ENCODE data around the gene TMEM150B. TPM values are rescaled to one million over a fixed set of nuclear protein-coding genes. Genes with fewer than 3 reads are reported as not detected.

TMEM150B gene
- total and polyA plus RNA-seq, 8 donors = 0.18 to 15.8 (median 1.1) TPM; not detected in 2

GRCh38 chr19:55316646-55317045, 8.5 kb downstream of the TMEM150B start:
- H3K4me1 ChIP-seq = no peaks in the 10 kb centered on the region
- no peak for DNase-seq
- H3K36me3 ChIP-seq = no peaks in the 10 kb centered on the region
- no peak overlapping the region for H3K27ac ChIP-seq
- 78 to 90% (median 89%) methylated on average over 8 of the region's 8 CpGs for WGBS, 5 donors
- H3K9me3 ChIP-seq = no peaks in the 10 kb centered on the region
- peaks cover 0 to 20% (median 3%) of the 10 kb centered on the region in 3 donors for H3K27me3 ChIP-seq
- intact Hi-C loops (cut with DNase I; ENCODE audit: low total_unique reads) = no loop called here
- TF ChIP-seq CTCF (IDR thresholded peaks at IDR 0.05) (no peak), POLR2AphosphoS5 (IDR thresholded peaks at IDR 0.05) (no peak), POLR2A (IDR thresholded peaks at IDR 0.05) (no peak), EP300 (IDR thresholded peaks at IDR 0.05) (no peak)
- H3K4me3 ChIP-seq = no peak overlapping the region

- no peak overlapping the region for H3K27ac ChIP-seq
- no peaks in the 10 kb centered on the region for H3K9me3 ChIP-seq
- peaks cover 0 to 17% (median 3%) of the 10 kb centered on the region in 3 donors for H3K27me3 ChIP-seq
- H3K4me3 ChIP-seq = no peak overlapping the region
- H3K36me3 ChIP-seq = no peaks in the 10 kb centered on the region
- H3K4me1 ChIP-seq = no peaks in the 10 kb centered on the region
- TF ChIP-seq CTCF (IDR thresholded peaks at IDR 0.05) = no peak
- no peak for TF ChIP-seq POLR2AphosphoS5 (IDR thresholded peaks at IDR 0.05)
- no peak for TF ChIP-seq POLR2A (IDR thresholded peaks at IDR 0.05)
- WGBS, 5 donors = 85 to 88% (median 86%) methylated on average over 13 of the region's 13 CpGs
- DNase-seq = no peak
- intact Hi-C loops (cut with DNase I; ENCODE audit: low total_unique reads) = no loop called here
These were observed 9.1 kb downstream of the TMEM150B start for GRCh38 chr19:55315956-55316525.

GRCh38 chr19:55314396-55314795, 10.7 kb downstream of the TMEM150B start:
- 80 to 89% (median 87%) methylated on average over 7 to 8 of the region's 8 CpGs for WGBS, 5 donors

More at GRCh38 chr19:55314396-55314795, 10.7 kb downstream of the TMEM150B start:
- Histone ChIP-seq H3K27ac (no peak overlapping the region), H3K4me3 (no peak overlapping the region), H3K9me3 (no peaks in the 10 kb centered on the region), H3K4me1 (no peaks in the 10 kb centered on the region), H3K27me3 (peaks cover 0 to under 1% (median 0%) of the 10 kb centered on the region in 3 donors), H3K36me3 (peaks cover 0 to 11% (median 3%) of the 10 kb centered on the region in 4 donors)
- intact Hi-C loops (cut with DNase I; ENCODE audit: low total_unique reads) = no loop called here
- DNase-seq = no peak
- TF ChIP-seq EP300 (IDR thresholded peaks at IDR 0.05) = no peak
- no peak for TF ChIP-seq POLR2A (IDR thresholded peaks at IDR 0.05)
- no peak for TF ChIP-seq POLR2AphosphoS5 (IDR thresholded peaks at IDR 0.05)
- TF ChIP-seq CTCF (IDR thresholded peaks at IDR 0.05) = no peak
